SW480 (cell line): ENCODE measurements around the gene LRRK1.

Experiments used
- DNase-seq: peaks from one replicate; pipeline ENCODE4 v3.0.0-alpha.2; 2016; ENCODE audit warnings: low spot score

Gene LRRK1

DNA sequence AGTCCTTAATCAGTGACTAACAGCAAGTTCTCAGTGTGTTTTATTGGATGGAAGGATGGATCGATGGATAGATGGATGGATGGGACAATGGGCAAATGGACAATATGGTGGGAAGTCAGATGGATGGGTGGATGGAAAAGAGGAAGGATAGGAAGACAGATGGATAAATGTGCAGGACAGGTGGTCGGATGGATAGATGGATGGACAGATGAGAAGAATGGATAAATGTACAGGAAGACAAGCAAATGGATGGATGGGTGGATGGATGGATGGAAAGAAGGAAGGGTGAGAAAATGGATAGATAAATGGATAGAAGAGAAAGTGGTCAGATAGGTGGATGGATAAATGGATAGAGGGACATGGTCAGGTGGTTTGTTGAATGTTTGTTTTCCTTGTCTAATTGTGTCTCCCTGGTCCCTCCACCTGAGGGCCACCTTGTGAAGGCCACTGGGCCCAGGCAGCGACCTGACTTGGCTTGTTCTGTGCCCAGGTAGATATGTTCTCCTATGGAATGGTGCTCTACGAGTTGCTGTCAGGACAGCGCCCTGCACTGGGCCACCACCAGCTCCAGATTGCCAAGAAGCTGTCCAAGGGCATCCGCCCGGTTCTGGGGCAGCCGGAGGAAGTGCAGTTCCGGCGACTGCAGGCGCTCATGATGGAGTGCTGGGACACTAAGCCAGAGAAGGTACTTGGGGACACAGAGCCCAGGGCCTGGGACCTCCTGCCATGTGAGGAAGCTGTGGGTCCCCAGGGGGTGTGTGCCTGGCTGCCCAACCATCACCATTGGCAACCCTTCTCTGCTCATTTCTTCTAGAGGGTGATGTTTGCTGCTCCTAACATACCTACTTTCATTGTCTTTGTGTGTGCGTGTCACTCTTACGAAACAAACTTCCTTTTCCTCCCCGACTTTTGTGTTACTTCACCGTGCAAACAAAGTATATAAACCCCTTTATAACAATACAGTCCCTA, 137.5 kb downstream of the LRRK1 start:
- DNase-seq = no peak

GRCh38 chr15:101057841-101058407, 138.8 kb downstream of the LRRK1 start:
- DNase-seq = no peak

DNA sequence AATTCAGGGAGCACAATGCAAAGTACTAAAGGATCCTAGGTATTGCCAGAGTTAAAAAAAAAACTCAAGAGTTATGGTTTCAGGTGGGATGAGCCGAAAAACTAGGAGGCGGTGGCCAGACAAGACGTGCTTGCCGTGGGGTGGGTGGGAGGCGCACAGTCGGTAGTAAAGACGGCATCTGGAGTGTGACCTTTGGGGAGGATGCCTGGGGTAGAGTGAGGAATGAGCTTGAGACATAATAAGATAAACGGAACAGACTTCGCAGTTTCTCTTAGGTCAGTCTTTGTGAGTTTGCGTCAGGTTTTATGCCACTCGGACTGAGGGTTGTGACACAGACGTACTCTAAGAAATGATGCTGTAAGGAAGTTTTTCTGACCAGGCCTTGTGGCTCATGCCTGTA, 139.6 kb downstream of the LRRK1 start:
- no peak for DNase-seq

DNA sequence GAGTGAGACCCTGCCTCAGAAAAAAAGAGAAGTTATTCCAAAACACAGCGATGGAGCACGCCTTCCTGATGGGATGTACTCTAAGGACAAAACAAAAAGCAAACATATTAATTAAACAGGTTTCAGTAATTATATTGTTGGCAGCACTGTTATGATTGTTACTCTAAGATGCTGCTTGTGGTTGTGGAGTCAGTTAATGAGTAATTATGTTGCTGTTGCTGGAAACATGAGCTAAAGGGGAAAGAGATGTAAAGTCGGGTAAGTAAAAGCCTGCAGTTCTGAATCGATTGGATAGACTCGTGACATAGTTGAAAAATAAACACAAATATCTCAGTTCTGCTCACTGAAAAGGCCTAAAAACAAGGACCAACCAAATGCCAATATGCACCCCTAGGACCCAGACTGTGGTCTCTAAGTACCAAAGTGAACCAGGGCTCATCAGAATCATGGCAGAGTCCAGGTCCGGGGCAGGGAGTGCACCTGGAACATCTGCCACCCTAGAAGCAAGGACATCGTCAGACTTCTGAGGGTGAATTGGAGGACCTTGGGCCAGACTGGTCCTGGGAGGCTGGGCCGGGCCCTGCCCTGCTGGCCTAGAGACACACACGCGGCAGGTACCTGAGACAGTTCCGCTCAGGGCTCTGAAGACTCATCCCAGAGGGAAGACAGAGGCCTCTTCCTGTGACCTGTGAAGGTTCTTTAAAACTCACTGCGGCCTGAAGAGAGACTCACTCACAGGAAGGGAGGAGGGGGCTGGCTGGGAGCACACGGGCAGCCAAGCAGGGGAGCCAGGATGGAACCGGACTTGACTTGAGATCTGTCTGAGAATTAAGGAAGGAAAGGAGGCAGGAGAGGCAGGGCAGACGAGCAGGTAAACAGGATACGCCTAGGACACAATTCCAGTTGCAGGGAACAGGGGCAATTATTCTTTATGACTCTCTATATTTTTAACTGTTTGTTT, 140.5 kb downstream of the LRRK1 start:
- DNase-seq = no peak

- DNase-seq = no peak
Observed at GRCh38 chr15:101060576-101061551, 141.7 kb downstream of the LRRK1 start.

- DNase-seq = no peak
Observed at GRCh38 chr15:101062063-101062462, 142.9 kb downstream of the LRRK1 start.

DNA sequence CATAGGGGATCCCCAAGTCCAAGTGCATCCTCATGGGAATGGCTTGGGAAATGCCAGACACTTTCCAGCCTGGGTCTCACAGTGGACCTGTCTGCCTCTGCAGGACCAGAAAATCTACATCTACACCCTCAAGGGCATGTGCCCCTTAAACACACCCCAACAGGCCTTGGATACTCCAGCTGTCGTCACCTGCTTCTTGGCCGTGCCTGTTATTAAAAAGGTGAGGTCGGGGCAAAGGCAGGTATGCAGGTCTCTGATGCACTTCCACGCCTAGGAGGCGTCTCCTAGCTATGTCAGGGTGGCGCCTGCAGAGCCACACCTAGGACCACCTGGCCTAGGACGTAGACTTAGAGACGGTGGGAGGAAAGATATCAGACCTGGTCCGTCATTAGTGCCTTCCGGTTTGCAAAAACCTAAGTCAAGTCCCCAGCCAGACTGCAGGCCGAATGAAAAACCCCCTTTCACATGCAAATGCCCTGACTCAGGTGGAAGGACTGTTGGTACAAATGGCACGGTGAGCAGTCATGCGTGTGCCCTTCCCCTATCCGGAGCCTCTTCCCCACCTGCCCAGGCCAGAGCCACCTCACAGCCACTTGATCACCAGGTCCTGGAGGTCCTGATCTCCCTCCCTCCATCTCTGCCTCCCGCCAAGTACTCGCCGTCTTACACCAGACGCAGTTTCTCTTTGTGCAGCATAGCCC, 143.5 kb downstream of the LRRK1 start:
- no peak for DNase-seq

DNA sequence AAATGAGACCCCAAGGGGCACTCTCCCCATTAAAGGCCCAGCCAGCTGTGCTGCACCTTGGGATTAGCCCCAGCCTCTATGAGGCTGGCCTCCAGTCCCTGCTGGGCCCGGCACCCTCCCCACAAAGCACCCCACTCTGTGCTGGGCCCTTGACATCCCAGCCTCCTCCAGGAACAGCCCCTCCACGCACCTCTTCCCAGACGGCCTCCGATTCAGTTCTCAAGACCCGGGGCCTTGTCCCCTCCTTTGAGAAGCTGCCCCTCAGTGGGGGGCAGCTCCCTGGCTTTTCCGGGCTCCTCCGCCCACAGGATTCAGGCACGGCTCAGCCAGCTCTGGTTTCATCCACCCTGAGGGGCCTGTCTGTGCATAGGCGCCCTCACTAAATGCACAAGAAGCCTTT, 144.1 kb downstream of the LRRK1 start:
- no peak for DNase-seq

DNA sequence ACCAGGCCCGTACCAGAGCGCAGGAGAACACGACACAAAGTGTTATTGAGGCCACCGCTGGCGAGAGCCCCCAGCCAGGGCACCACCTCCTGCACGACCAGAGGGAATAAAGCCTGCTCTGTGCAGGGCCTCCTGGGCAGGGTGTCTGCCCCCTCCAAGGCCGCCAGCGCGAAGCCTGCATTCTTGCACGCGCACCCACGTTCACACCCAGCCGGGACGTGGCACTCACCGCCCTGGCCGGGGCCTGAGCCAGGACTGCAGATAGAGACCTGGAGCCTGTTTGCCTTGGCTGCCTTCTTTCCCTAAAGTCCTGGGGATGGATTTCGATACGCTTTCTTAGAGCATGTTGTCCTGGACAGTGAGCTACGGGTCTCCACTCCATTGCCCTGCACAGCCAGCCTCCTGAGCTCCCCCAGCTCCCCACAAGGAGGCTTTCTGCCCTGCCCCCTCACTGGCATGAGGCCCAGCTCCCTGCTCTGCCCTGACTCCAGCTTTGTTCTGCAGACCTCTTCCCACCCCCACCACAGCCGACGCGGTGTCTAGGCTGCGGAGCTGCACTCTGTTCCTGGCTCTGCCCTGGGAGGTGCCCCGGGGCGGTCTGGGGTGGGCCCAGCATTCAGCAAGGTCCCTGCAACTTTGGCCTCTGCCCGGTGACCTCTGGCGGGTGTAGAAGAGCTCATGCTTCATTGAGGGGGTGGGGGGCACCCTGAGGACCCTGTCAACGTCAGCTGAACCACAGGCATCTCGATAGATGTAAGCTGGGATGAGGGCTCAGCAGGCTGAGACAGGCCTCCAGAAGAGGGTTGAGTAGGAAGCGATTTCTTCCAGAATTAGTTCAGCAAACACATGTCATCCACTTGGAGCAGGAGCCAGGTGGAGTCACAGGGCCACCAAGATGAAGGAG, 145.0 kb downstream of the LRRK1 start:
- DNase-seq = no peak

DNA sequence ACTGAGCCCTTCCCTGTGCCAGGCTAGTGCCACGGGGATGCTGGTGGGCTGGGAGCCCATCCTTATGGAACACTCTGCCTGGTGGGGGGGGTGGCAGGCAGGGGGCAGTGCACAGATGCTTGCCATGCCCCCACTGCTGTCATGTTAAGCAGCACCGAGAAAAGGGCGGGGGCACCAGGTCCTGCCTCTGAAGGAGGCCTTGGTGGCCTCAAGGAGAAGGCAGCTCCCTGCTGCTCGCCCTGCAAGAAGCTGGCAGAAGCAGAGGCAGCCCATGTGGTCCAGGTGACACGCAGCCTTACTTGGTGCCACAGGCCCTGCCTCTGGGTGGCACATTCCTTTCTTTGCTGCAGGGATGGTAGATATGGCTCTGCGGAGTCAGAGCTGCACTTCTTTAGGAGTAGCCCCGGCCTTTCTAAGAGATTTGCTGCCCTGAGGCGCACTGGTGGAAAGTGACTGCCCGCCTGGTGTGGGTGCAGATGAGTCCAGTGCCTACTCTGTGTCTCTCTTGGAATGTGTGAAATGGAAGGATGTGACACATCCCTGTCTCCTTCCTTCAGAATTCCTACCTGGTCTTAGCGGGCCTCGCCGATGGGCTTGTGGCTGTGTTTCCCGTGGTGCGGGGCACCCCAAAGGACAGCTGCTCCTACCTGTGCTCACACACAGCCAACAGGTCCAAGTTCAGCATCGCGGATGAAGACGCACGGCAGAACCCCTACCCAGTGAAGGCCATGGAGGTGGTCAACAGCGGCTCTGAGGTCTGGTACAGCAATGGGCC, 145.8 kb downstream of the LRRK1 start:
- no peak for DNase-seq

GRCh38 chr15:101065570-101066221, 146.5 kb downstream of the LRRK1 start:
- DNase-seq = no peak

DNA sequence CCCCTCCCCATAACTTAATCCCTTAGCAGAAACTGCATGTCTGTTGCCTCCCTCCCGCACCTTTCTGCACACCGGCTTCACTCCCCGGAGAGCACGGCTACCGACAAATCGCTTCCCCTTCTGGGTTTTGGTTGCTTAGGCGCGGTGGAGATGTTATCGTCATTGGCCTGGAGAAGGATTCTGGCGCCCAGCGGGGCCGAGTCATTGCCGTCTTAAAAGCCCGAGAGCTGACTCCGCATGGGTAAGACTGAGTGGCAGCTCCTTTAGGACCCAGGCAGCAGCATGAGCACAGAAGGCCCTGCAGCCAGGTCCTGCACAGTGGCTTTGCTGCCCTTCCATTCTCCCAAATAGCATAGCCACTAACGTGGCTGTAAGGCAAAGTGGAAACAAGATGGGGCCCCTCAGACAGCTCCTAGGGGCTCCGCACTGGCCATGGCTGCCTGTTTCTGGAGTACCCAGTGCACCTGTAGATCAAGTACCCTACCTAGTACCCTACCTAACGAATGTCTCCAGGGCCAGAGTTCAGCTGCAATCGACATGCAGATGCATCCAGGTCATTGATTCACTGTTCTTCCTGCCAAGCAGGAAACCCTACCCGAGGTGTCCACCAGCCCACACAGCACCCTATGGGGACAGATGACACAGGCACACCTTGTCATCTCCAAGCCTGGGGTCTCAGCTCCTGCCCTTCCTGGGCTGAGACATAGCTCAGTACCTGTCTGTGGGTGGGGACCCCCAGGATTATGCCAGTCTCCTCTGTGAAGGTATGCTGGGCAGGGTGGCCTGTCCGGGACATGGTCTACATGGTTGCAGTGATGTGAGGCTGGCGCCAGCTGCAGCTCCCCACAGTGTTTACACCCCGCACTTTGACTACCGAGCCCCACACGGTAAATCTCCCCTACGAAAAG, 147.6 kb downstream of the LRRK1 start:
- no peak for DNase-seq

GRCh38 chr15:101067660-101068522, 148.7 kb downstream of the LRRK1 start:
- no peak for DNase-seq

- DNase-seq = no peak
Observed at GRCh38 chr15:101068523-101068960, 149.4 kb downstream of the LRRK1 start.

DNA sequence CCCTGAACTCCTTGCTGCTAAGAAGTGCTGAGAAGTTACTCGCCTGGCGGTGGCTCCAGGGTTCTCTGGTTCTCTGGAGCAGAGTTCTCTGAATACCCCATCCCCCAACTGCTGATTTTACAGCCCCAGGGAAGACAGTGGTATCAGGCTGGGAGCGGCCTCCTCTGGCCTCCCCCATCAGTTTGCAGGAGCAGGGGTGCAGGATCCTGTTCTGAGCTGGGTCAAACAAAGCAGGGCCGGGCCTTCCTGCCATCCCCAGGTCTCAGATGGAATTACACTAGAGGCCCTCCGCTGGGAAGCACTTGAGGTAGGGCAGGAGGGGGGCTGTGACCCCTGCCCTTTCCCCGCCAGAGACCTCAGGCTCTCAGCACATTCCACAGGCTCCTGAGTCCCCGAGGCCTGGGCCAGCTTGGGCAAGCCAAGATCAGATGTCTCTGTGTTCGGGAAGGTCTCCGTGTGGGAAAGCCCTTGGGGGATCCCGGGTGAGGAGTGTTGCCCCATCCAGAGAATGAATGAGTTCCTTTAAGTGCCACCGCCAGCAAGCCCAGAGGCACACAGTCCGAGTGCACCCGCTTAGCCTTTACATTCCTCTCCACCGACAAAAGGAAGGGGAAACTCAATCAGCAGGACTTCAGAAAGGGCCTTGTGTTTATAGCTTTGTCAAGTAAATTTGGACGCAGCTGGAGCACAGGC, 149.9 kb downstream of the LRRK1 start:
- DNase-seq = no peak

- no peak for DNase-seq
Observed at GRCh38 chr15:101069654-101069973, 150.5 kb downstream of the LRRK1 start.
